GM19099 (cell line): ENCODE results near the gene C22orf39.

ENCODE experiments used
- POLR2A ChIP-seq: IDR thresholded peaks from 3 replicates; pipeline ENCODE4 v1.6.1; 2011; ENCODE audit warnings: low read depth; ENCODE audit not compliant: insufficient read length; ENCODE audit errors: extremely low read depth

Gene C22orf39

GRCh38 chr22:19405652-19406051, 41.9 kb downstream of the C22orf39 start:
- no peak for TF ChIP-seq POLR2A

GRCh38 chr22:19405133-19405532, 42.4 kb downstream of the C22orf39 start:
- TF ChIP-seq POLR2A: no peak

GRCh38 chr22:19404676-19405075, 42.8 kb downstream of the C22orf39 start:
- no peak for TF ChIP-seq POLR2A

- TF ChIP-seq POLR2A: no peak
These were observed 44.8 kb downstream of the C22orf39 start for GRCh38 chr22:19402642-19403191.

DNA sequence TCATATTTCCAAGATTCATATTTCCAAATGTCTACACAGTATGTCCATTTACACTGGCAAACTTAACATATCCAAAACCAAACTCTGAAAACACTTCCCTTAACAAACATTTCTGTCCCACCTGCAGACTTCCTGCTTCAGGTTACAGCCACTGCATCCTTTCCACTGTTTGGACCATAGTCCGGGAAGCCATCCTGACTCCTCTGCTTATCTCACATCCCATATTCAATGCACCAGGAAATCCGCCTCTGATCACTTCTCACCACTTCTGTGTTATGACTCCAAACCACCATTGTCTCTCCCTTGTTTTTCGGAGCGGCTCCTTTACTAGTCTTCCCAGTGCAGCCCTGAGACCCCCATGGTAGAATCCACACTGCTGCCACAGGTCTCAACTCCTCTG, 46.0 kb downstream of the C22orf39 start:
- TF ChIP-seq POLR2A: no peak

DNA sequence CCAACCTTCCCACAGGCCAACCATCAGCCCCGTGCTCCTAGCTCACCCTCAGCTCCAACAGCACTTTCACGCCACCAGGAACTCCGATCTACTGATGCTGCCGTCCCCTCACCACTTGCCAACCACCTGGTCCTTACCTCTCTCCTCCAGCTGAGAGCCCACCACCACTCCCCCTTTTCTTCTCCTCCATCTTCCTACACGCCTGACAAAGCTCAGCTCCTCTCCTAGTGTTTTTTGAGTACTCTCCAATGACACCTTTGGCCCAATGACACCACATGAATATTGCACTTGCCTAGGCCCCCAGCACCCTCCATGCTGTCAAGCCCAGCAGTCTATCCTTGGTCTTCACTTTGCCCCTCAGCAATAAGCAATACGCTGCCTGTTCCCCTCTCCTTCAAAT, 46.6 kb downstream of the C22orf39 start:
- TF ChIP-seq POLR2A: no peak

DNA sequence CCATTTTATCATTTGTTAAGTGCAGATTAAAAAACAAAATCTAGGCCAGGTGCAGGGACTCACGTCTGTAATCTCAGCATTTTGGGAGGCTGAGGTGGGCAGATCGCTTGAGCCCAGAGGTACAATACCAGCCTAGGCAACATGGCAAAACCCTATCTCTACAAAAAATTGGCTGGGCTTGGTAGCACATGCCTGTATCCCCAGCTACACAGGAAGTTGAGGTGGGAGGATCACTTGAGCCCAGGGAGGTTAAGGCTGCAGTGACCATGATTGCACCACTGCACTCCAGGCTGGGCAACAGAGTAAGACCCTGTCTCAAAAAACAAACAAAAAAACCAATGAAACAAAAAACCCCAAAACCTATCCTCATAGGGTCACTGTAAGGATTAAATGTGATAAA, 48.9 kb downstream of the C22orf39 start:
- TF ChIP-seq POLR2A: no peak

DNA sequence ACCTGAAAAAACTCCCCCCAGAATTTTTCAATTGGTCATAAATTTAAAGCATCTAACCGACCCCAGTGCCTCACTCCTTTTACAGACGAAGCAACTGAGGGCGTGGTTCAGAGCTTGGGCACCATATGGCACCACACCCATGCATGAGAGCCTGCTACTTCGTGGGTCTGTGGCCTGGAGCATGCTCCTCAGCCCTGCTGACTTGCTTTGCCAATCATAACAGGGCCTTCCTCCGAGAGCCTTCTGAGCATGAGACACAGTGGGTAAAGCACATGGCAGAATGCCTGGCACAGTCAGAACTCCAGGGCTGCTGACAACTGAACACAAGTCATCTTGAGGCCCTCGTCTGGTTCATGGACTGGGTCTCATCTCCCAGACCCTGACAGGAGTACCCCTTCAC, 49.3 kb downstream of the C22orf39 start:
- no peak for TF ChIP-seq POLR2A

DNA sequence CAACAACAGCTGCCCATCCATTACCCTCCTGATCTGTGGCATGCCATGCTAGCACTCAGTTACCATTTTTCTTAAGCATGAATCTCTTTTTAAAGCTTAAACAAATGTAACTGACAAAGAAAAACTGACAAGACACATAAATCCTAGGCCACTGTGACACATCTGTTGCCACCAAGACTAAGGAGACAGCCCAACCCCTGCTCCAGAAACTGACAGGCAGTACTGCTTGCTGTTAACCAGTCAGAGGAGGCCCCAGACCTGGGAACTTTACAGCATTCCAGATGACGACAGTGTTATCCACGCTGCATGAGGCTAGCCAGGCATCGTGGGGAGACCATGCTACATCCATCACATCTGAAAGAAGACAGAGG, 49.8 kb downstream of the C22orf39 start:
- no peak for TF ChIP-seq POLR2A

- TF ChIP-seq POLR2A: no peak
These were observed 50.4 kb downstream of the C22orf39 start for GRCh38 chr22:19396934-19397733.

GRCh38 chr22:19396561-19396933, 51.0 kb downstream of the C22orf39 start:
- no peak for TF ChIP-seq POLR2A

GRCh38 chr22:19395276-19395675, 52.2 kb downstream of the C22orf39 start:
- TF ChIP-seq POLR2A: no peak

GRCh38 chr22:19394274-19395050, 53.0 kb downstream of the C22orf39 start:
- no peak for TF ChIP-seq POLR2A

DNA sequence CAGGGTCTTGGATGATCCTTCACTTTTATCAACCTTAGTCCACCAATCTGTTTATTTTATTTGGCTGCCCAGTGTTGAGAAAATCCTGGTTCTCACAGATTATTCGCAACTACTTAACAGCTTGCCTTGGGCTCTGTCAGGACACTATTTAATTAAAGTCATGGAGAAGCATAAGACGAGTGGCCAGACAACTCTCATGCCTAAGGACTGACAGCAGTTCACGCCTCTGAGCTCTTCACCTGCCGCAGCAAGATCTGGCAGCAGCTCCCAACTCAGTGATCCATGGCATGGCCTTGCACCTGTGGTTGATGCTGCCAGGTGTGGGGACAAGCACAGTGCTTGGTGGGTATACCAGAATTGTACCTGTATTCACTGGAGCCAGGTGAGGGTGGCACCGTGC, 53.8 kb downstream of the C22orf39 start:
- TF ChIP-seq POLR2A: no peak
